Raji (cell line): ENCODE measurements around the gene FLT4.

Experiments
- POLR2A ChIP-seq: IDR thresholded peaks from 2 replicates; pipeline ENCODE4 v1.6.1; 2011; ENCODE audit warnings: low read depth, low read length, control low read depth; ENCODE audit not compliant: insufficient read depth

FLT4 gene

GRCh38 chr5:180644129-180644824, 5.1 kb downstream of the FLT4 start:
- TF ChIP-seq POLR2A: no peak

DNA sequence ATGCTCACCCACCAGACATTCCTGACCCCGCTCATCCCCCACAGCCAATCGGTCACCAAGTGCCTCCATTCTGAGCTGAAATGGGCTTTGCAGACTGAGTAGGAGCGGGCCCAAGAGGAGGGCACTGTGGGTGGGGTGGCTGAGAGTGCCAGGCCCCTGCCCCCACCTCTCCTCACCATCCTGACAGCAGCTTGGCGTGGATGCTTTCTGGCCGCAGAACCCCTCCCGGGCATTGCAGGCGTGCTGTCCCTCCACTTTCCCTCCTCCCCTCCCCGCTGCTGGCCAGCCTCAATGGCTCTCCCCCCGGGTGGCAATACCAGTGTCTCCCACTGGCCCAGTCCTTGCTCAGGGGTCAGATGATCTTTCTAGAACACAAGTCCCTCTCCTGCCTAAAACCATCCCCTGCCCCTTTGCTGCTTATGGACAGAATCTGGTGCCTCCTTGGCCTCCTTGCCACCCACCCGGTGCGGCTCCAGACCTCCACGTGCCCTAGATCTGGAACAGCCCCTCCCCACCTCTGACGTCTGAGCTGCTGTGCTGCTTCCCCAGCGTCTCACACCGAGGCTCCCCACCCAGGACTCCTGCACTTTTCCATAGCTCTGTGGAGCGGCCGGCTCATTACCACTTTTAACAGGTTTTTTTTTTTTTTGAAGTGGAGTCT, 6.1 kb downstream of the FLT4 start:
- TF ChIP-seq POLR2A: no peak

DNA sequence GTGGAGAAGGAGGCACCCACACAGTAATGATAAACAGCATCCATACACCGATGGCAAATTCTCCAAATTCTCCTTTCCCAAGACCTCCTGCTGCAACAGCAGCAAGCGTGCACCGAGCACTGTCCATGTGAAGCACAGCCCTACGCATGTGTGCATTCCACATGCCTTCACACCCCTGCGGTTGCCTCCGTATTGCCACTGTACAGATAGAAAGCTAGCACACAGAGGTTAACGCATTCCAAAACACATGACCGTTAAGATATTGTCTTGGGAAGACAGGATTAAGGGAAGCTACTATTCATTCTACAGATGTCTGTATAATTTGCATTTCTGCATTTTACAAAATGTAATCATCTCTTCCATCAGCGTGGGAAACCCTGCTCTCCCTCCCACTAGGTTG, 6.6 kb downstream of the FLT4 start:
- no peak for TF ChIP-seq POLR2A

DNA sequence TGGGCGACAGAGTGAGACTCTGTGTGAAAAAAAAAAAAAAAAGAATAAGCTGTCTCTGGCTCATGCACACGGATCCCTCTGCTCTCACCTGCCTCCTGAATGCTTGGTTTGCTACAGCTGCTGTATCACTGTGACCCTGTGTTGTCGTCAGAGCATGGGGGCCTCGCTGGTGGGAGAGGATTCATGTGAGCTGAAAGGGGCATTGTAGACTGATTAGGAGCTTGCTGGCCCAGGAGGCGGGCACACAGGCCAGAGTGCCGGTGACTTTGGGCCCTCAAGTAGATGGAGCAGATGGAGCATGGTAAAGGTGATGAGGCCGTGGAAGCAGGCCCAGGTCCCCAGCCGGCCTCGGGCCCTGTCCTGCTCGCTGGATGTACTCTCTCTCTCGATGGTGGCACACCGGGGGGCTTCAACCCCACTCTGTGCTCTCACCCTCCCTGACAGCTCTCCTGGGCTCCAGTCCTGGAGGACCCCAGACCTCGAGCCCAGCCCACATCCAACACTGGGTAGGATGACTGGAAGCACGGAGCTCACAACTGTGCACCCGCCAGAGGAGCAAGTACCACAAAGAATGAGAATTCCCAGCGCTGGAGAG, 7.1 kb downstream of the FLT4 start:
- no peak for TF ChIP-seq POLR2A

- no peak for TF ChIP-seq POLR2A
Observed at GRCh38 chr5:180641566-180641900, 7.9 kb downstream of the FLT4 start.

DNA sequence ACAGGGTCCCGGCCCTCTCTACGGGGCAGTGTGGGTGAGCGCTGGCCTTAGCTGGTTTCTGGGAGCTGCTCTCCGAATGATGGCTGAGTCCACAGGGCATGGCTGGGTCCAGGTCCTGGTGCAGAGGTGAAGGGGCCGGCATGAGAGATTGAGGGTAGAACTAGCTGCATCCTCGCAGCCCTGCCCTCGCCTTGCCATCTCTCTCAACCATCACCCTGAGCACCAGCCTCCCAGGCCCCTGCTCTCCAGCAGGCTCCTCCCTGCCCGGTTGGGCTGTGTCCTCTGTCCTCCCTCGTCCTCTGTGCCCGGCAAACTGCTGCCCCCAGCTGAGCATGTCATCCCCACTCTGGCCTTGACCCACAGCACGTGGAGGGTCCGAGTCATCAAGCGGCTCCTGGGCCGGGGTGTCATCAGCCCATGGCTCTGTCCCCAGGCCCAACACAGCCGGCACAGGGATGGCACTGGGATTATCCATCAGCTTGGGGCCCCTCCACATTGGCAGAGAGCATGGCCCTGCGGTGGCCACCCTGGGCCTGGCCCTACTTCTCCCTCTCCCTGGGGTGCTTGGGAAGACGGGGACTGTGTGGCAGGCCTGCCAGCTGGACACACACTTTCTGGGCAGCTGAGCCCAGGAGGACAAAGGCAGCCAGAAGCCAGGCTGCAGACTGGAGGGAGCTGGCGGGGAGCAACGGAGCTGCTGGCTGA, 8.4 kb downstream of the FLT4 start:
- no peak for TF ChIP-seq POLR2A

- TF ChIP-seq POLR2A: no peak
Observed at GRCh38 chr5:180640611-180640860, 8.9 kb downstream of the FLT4 start.

DNA sequence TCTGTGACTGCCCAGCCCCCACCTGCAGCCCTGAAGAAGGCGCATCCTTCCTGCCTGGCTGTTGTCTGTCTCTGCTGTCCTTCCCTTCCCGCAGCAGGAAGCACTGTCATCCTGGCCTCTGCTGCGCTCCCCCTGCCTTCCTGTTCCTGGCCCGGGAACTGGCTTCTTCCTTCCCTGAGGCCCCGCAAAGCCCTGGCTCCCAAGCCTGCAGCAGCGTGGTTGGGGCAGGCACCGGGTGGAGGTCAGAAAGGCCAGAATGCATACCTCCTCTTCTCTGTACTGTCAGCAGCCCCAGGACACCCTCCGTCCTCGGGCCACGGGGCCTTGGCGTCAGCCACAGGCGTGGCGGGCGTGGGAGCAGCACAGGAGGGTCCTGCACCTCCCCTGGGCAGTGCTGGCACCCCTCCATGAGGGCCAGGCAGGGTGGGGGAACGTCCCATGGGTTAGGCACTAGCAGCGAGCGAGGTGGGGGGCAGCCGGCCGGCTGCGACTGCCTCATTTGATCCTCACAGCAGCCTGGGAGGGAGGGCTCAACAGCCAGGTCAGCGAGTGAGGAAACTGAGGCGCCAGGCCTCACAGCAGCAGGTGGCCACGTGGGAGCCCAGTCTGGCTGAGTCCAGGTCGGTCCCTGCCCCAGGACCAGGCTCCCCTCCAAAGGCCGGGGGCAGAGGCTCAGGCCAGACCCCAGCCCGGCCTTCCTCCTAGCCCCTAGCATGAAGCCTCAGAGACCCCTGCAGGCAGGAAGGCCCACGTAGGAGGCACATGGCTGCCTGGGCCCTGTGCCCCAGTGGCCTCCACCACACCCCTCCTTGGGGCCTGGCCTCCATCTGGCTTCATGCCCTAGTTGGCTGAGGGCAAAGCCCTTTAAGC, 9.4 kb downstream of the FLT4 start:
- no peak for TF ChIP-seq POLR2A

- TF ChIP-seq POLR2A: no peak
Observed at GRCh38 chr5:180639287-180639686, 10.1 kb downstream of the FLT4 start.

DNA sequence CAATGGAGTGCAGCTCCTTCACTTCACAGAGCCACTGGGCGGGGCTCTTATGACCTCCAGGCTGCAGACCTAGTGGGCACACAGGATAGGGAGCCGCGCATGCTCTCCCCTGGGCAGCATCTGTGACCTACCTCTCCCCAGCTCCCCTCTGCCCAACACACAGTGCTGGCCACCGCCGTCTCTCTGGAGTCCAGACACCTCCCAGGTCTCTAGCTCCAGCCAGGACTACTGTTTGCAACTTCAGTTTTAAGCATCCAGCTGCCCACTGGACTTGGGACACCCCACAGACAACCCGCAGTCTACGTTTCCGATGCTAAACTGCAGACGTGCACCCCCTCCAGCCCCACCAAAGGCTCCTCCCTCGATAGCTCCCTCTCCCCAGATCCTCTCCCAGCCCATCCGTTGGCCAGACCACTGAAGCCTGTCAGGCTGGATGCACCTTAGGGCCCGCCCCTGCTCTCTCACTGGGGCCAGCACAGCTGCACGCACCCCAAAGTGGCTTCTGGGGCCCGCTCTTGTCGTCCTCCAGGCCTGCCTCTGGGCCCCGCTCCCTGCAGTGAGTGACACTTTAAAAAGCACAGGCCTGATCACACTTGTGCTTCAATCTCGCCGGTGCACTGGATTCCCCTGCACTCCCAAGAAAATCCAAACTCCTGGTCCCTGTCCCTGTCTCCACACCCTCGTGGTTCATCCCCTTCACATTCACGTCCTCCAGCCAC, 11.3 kb downstream of the FLT4 start:
- TF ChIP-seq POLR2A: no peak

DNA sequence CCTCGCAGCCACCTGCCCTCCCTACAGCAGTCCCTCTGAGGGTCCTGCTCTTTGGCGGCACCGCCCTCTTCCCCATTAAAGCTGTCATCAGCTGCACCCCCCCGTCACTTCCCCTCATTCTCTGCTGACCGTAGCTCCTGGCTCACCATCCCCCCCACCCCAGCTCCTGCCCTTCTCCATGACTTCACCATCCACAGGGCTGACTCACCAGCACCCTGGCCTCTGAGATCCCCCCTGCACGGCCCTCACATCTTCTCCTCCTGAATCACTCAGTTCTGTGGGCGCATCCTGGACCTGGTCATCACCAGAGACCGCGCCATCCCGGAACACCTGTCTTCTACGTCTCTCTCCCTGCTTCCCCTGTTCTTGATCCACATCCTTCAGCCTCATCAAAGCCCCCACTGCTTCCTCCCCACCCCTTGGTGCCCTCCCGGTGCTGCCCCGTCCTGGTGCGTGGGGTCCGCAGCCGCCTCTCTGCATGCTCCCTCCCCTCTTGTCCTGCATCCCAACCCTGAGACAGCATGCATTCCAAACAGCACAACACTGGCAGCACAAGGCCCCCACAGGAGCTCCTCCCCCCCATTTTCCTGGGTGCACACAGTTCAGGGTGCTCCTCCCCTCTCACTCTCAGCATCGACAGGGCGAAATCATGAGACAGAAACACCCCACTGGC, 12.9 kb downstream of the FLT4 start:
- no peak for TF ChIP-seq POLR2A

GRCh38 chr5:180636016-180636402, 13.4 kb downstream of the FLT4 start:
- TF ChIP-seq POLR2A: no peak

DNA sequence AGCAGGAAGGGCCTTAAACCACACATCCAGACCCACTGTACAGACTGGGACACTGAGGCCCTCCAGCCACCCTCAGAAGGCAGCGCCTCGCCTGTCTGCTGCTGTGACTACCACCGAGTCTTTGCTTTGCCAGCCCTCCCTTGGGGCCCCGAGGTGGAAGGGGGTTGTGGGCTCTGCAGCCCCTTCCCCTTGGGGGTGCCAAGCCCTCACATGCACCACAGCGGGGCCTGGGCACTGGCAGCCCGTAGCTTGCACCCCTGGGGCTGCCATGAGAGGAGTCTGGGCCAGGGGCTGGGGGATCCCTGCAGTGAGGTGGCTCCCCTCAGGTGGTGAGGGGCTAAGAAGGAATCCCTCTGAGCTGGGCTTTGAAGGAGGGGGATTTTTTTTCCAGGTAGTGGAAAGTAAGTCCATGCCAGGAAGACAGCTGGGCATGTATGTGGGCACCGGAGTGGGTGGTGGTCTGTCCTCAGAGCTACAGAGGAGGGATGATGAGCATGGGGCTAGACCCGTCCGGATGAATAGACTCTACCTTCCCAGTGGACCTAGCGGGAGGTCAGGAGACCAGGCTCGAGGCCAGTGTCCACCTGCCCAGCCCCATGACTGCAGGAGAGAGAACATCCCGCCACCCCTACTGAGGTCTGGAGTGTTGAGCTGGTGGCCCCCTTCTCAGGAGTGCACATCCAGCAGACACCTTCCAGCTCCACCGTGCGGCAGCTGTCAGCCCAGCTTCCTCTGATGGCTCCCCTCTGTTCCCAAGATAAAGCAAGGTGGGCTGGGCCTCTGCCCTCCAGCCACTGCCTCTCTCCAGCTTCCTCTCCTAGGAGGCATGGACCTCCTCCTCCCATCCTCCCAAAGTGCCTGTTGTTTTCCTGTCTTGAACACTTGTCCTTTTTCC, 15.9 kb downstream of the FLT4 start:
- TF ChIP-seq POLR2A: no peak
